ENCODE data around the gene ITGBL1. TPM values are rescaled to one million over a fixed set of nuclear protein-coding genes. Genes with fewer than 3 reads are reported as not detected.

Gene ITGBL1
- total and polyA plus RNA-seq, 2 donors, result 0.38 to 2.7 TPM

- no peak for DNase-seq (ENCODE audit: low read depth in 6 of 9, low spot score in 9 of 9)
- H3K9me3 ChIP-seq (ENCODE audit: control insufficient read depth in 2 of 2, insufficient read depth in 1 of 2, low read length in 1 of 2), result no peaks in the 10 kb centered on the region
- no peak overlapping the region for H3K4me3 ChIP-seq (ENCODE audit: low read length in 2 of 2)
- H3K27ac ChIP-seq (ENCODE audit: low read depth in 1 of 2, low read length in 1 of 2), result no peak overlapping the region
- no peaks in the 10 kb centered on the region for H3K36me3 ChIP-seq (ENCODE audit: control insufficient read depth in 2 of 2, insufficient read depth in 2 of 2, low read length in 1 of 2)
- H3K4me1 ChIP-seq (ENCODE audit: control insufficient read depth in 2 of 2, insufficient read depth in 2 of 2, low read length in 2 of 2), result no peaks in the 10 kb centered on the region
- WGBS, result 81% methylated on average over 2 of the region's 2 CpGs
- no peaks in the 10 kb centered on the region for H3K27me3 ChIP-seq (ENCODE audit: control insufficient read depth in 2 of 2, insufficient read depth in 1 of 2, low read length in 1 of 2)
Measured at GRCh38 chr13:101640788-101641400, 188.4 kb downstream of the ITGBL1 start.

DNA sequence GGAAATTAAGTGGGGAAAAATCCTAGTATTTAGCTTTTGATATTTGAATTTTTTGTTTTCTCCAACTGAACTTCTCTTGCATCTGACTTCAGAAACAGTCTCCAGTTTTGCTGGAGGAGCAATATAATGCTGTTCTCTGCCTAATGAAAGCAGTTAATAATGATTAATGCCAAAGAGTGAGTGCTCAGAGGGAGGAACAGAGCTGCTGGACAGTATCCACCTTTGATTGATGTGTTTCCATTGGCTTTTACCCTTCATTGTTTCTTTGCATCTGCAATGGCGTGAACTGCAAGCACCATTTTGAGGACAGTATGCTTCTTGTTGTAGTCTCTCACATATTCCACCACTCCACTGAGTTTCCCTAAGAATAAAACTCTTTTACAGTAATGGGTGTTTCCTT lies 193.4 kb downstream of the ITGBL1 start:
- no peaks in the 10 kb centered on the region for H3K36me3 ChIP-seq (ENCODE audit: control insufficient read depth in 2 of 2, insufficient read depth in 2 of 2, low read length in 1 of 2)
- H3K4me1 ChIP-seq (ENCODE audit: control insufficient read depth in 2 of 2, insufficient read depth in 2 of 2, low read length in 2 of 2), result no peaks in the 10 kb centered on the region
- H3K9me3 ChIP-seq (ENCODE audit: control insufficient read depth in 2 of 2, insufficient read depth in 1 of 2, low read length in 1 of 2), result no peaks in the 10 kb centered on the region
- H3K4me3 ChIP-seq (ENCODE audit: low read length in 2 of 2), result no peak overlapping the region
- no peak for DNase-seq (ENCODE audit: low read depth in 6 of 9, low spot score in 9 of 9)
- H3K27ac ChIP-seq (ENCODE audit: low read depth in 1 of 2, low read length in 1 of 2), result no peak overlapping the region
- H3K27me3 ChIP-seq (ENCODE audit: control insufficient read depth in 2 of 2, insufficient read depth in 1 of 2, low read length in 1 of 2), result no peaks in the 10 kb centered on the region
- WGBS, result 89% methylated on average over 1 of the region's 1 CpG

DNA sequence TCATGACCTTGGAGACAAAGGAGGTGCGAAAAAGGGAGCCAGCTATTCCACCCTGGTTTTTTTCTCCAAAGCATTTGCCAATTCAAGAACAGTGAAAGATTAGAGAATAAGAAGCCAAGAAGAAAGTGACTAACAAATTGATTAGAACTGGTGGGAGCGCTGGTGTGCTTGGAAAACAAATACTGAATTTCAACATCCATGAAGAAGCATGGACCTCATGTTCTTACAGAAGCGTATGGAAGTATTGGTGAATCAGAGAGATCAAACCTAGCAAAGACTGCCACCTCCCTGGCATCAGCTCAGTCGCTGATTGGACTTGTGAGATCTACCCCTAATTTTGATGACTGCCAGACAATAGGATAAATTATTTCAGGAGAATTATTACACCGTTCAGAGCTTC lies 195.3 kb downstream of the ITGBL1 start:
- Histone ChIP-seq H3K36me3 (ENCODE audit: control insufficient read depth in 2 of 2, insufficient read depth in 2 of 2, low read length in 1 of 2) (no peaks in the 10 kb centered on the region), H3K4me1 (ENCODE audit: control insufficient read depth in 2 of 2, insufficient read depth in 2 of 2, low read length in 2 of 2) (no peaks in the 10 kb centered on the region), H3K4me3 (ENCODE audit: low read length in 2 of 2) (no peak overlapping the region), H3K9me3 (ENCODE audit: control insufficient read depth in 2 of 2, insufficient read depth in 1 of 2, low read length in 1 of 2) (no peaks in the 10 kb centered on the region), H3K27ac (ENCODE audit: low read depth in 1 of 2, low read length in 1 of 2) (no peak overlapping the region), H3K27me3 (ENCODE audit: control insufficient read depth in 2 of 2, insufficient read depth in 1 of 2, low read length in 1 of 2) (no peaks in the 10 kb centered on the region)
- no peak for DNase-seq (ENCODE audit: low read depth in 6 of 9, low spot score in 9 of 9)
- WGBS, result 94% methylated on average over 5 of the region's 5 CpGs

- no peak overlapping the region for H3K27ac ChIP-seq (ENCODE audit: low read depth in 1 of 2, low read length in 1 of 2)
- H3K27me3 ChIP-seq (ENCODE audit: control insufficient read depth in 2 of 2, insufficient read depth in 1 of 2, low read length in 1 of 2), result no peaks in the 10 kb centered on the region
- H3K4me1 ChIP-seq (ENCODE audit: control insufficient read depth in 2 of 2, insufficient read depth in 2 of 2, low read length in 2 of 2), result no peaks in the 10 kb centered on the region
- no peak overlapping the region for H3K4me3 ChIP-seq (ENCODE audit: low read length in 2 of 2)
- no peak for DNase-seq (ENCODE audit: low read depth in 6 of 9, low spot score in 9 of 9)
- H3K36me3 ChIP-seq (ENCODE audit: control insufficient read depth in 2 of 2, insufficient read depth in 2 of 2, low read length in 1 of 2), result no peaks in the 10 kb centered on the region
- no peaks in the 10 kb centered on the region for H3K9me3 ChIP-seq (ENCODE audit: control insufficient read depth in 2 of 2, insufficient read depth in 1 of 2, low read length in 1 of 2)
Measured at GRCh38 chr13:101648766-101649487, 196.5 kb downstream of the ITGBL1 start.

DNA sequence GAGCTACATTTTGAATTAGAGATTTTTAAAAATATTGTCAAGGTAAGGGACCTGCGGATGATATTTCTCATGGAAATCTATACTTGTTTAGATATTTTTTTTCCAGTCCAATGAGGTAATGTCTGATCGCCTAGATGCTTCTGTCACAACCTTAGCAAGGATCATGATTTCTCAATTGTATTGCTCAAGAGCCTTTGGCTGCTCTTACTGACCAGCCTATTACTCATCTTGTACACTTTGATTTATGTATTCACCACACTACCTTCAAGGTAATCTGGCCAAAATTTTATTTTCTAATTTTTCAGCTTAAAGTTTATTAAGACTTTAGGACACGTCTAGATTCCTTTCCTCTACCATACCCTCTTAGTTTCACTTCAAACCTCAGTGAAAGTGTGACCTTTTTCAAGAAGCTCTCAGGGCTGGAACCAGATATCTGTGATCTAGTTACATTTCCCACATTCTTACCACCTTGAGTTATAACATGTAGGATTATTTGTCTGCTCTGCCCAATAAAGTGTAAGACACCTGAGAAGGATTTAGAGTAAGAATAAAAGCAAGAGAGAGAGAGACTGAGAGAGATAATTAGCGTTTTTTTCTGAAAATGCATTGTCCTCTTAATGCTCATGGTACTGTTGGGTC lies 197.1 kb downstream of the ITGBL1 start:
- H3K27ac ChIP-seq (ENCODE audit: low read depth in 1 of 2, low read length in 1 of 2), result no peak overlapping the region
- no peaks in the 10 kb centered on the region for H3K9me3 ChIP-seq (ENCODE audit: control insufficient read depth in 2 of 2, insufficient read depth in 1 of 2, low read length in 1 of 2)
- no peak overlapping the region for H3K4me3 ChIP-seq (ENCODE audit: low read length in 2 of 2)
- no peaks in the 10 kb centered on the region for H3K27me3 ChIP-seq (ENCODE audit: control insufficient read depth in 2 of 2, insufficient read depth in 1 of 2, low read length in 1 of 2)
- no peaks in the 10 kb centered on the region for H3K36me3 ChIP-seq (ENCODE audit: control insufficient read depth in 2 of 2, insufficient read depth in 2 of 2, low read length in 1 of 2)
- H3K4me1 ChIP-seq (ENCODE audit: control insufficient read depth in 2 of 2, insufficient read depth in 2 of 2, low read length in 2 of 2), result no peaks in the 10 kb centered on the region
- WGBS, result 83% methylated on average over 4 of the region's 4 CpGs
- DNase-seq (ENCODE audit: low read depth in 6 of 9, low spot score in 9 of 9), result no peak

DNA sequence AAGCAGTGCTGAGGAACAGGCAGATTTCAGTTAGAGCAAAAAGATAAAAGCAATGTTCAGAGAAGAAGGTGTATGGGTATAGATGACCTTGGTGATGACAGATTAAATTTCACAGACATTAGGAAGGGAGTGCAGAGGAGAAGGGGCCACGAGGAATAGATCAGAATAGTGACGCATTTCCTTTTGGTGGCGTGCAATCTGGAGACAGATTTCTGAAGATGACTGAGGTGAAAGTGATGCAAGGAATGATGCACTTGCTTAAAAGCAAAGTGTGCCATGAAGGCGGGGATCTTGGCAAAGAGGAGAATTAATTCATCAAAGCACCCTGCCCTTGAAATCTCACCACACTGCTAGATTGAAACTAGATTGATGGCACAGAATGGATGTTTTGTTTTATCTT lies 202.4 kb downstream of the ITGBL1 start:
- H3K27me3 ChIP-seq (ENCODE audit: control insufficient read depth in 2 of 2, insufficient read depth in 1 of 2, low read length in 1 of 2), result no peaks in the 10 kb centered on the region
- WGBS, result 94% methylated on average over 4 of the region's 4 CpGs
- no peak overlapping the region for H3K4me3 ChIP-seq (ENCODE audit: low read length in 2 of 2)
- no peaks in the 10 kb centered on the region for H3K9me3 ChIP-seq (ENCODE audit: control insufficient read depth in 2 of 2, insufficient read depth in 1 of 2, low read length in 1 of 2)
- no peak overlapping the region for H3K27ac ChIP-seq (ENCODE audit: low read depth in 1 of 2, low read length in 1 of 2)
- no peaks in the 10 kb centered on the region for H3K4me1 ChIP-seq (ENCODE audit: control insufficient read depth in 2 of 2, insufficient read depth in 2 of 2, low read length in 2 of 2)
- H3K36me3 ChIP-seq (ENCODE audit: control insufficient read depth in 2 of 2, insufficient read depth in 2 of 2, low read length in 1 of 2), result no peaks in the 10 kb centered on the region
- DNase-seq (ENCODE audit: low read depth in 6 of 9, low spot score in 9 of 9), result no peak

- Histone ChIP-seq H3K4me3 (ENCODE audit: low read length in 2 of 2) (no peak overlapping the region), H3K27me3 (ENCODE audit: control insufficient read depth in 2 of 2, insufficient read depth in 1 of 2, low read length in 1 of 2) (no peaks in the 10 kb centered on the region), H3K4me1 (ENCODE audit: control insufficient read depth in 2 of 2, insufficient read depth in 2 of 2, low read length in 2 of 2) (no peaks in the 10 kb centered on the region), H3K36me3 (ENCODE audit: control insufficient read depth in 2 of 2, insufficient read depth in 2 of 2, low read length in 1 of 2) (no peaks in the 10 kb centered on the region), H3K27ac (ENCODE audit: low read depth in 1 of 2, low read length in 1 of 2) (no peak overlapping the region), H3K9me3 (ENCODE audit: control insufficient read depth in 2 of 2, insufficient read depth in 1 of 2, low read length in 1 of 2) (no peaks in the 10 kb centered on the region)
- 49% methylated on average over 3 of the region's 3 CpGs for WGBS
- DNase-seq (ENCODE audit: low read depth in 6 of 9, low spot score in 9 of 9), result no peak
Measured at GRCh38 chr13:101655435-101655834, 203.0 kb downstream of the ITGBL1 start.

DNA sequence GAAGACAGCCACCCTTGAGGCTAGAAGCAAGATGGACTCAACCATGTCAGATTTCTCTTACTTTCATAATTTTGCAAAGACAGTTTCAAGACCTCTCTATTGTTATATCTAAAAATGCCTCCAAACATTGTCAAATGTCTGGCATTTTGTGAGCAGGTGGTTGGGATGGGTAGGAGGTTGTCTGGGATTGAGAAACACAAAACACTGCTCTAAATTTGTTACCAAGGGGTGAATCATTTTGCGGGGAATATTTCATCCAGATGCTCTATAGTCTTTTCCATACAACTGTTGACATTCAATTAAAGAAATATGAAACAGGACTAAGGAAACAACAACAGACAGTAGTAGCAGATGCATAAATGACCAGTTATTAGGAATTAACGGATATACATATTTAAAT lies 208.2 kb downstream of the ITGBL1 start:
- whole genome bisulfite sequencing, result 98% methylated on average over 2 of the region's 2 CpGs
- Histone ChIP-seq H3K4me3 (ENCODE audit: low read length in 2 of 2) (no peak overlapping the region), H3K36me3 (ENCODE audit: control insufficient read depth in 2 of 2, insufficient read depth in 2 of 2, low read length in 1 of 2) (no peaks in the 10 kb centered on the region), H3K4me1 (ENCODE audit: control insufficient read depth in 2 of 2, insufficient read depth in 2 of 2, low read length in 2 of 2) (no peaks in the 10 kb centered on the region), H3K27me3 (ENCODE audit: control insufficient read depth in 2 of 2, insufficient read depth in 1 of 2, low read length in 1 of 2) (no peaks in the 10 kb centered on the region), H3K27ac (ENCODE audit: low read depth in 1 of 2, low read length in 1 of 2) (no peak overlapping the region), H3K9me3 (ENCODE audit: control insufficient read depth in 2 of 2, insufficient read depth in 1 of 2, low read length in 1 of 2) (no peaks in the 10 kb centered on the region)
- no peak for DNase-seq (ENCODE audit: low read depth in 6 of 9, low spot score in 9 of 9)

DNA sequence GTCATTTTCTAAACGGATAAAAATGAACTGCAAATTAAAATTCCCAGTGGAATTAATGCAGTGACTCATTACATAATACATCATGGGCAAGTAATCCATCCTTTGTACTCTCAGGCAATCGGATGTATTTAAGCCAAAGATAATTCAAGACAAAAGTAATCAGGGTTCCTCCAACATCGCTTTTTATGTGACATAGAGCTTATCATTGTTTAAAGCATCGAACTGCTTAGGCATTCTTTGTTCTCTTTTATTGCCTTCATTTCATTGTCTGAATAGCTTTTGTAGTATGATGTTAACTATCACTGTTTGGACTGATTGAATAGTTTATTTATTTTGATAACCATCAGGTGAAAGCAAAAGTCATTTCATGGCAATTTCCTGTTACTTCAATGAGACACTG lies 209.4 kb downstream of the ITGBL1 start:
- H3K9me3 ChIP-seq (ENCODE audit: control insufficient read depth in 2 of 2, insufficient read depth in 1 of 2, low read length in 1 of 2), result no peaks in the 10 kb centered on the region
- H3K27me3 ChIP-seq (ENCODE audit: control insufficient read depth in 2 of 2, insufficient read depth in 1 of 2, low read length in 1 of 2), result no peaks in the 10 kb centered on the region
- no peaks in the 10 kb centered on the region for H3K36me3 ChIP-seq (ENCODE audit: control insufficient read depth in 2 of 2, insufficient read depth in 2 of 2, low read length in 1 of 2)
- WGBS, result 80% methylated on average over 4 of the region's 4 CpGs
- no peak overlapping the region for H3K27ac ChIP-seq (ENCODE audit: low read depth in 1 of 2, low read length in 1 of 2)
- no peak overlapping the region for H3K4me3 ChIP-seq (ENCODE audit: low read length in 2 of 2)
- DNase-seq (ENCODE audit: low read depth in 6 of 9, low spot score in 9 of 9), result no peak
- H3K4me1 ChIP-seq (ENCODE audit: control insufficient read depth in 2 of 2, insufficient read depth in 2 of 2, low read length in 2 of 2), result no peaks in the 10 kb centered on the region
